ENCODE results near the gene CHAC1.

DNA sequence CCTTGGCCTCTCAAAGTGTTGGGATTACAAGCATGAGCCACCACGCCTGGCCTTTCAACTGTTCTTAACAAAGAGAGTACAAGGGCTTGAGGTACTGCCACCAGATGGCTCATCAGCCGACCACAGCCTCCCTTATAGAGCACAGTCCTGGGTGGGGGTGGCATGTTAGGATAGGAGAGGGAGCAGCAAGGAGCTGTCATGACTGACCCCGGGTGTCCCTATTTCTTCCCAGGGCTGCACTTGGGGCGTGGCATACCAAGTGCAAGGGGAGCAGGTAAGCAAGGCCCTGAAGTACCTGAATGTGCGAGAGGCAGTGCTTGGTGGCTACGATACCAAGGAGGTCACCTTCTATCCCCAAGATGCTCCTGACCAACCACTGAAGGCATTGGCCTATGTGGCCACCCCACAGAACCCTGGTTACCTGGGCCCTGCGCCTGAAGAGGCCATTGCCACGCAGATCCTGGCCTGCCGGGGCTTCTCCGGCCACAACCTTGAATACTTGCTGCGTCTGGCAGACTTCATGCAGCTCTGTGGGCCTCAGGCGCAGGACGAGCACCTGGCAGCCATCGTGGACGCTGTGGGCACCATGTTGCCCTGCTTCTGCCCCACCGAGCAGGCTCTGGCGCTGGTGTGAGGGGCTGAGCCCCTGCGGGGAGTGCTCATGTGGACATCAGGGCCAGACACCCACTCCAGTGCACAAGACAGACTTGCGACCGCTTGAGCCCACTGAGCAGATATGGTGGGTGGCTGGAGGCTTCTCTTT lies 2.1 kb downstream of the CHAC1 start:
- TF ChIP-seq, protein P1, sequence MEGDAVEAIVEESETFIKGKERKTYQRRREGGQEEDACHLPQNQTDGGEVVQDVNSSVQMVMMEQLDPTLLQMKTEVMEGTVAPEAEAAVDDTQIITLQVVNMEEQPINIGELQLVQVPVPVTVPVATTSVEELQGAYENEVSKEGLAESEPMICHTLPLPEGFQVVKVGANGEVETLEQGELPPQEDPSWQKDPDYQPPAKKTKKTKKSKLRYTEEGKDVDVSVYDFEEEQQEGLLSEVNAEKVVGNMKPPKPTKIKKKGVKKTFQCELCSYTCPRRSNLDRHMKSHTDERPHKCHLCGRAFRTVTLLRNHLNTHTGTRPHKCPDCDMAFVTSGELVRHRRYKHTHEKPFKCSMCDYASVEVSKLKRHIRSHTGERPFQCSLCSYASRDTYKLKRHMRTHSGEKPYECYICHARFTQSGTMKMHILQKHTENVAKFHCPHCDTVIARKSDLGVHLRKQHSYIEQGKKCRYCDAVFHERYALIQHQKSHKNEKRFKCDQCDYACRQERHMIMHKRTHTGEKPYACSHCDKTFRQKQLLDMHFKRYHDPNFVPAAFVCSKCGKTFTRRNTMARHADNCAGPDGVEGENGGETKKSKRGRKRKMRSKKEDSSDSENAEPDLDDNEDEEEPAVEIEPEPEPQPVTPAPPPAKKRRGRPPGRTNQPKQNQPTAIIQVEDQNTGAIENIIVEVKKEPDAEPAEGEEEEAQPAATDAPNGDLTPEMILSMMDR (IDR thresholded peaks at IDR 0.05; ENCODE audit: insufficient read depth, low read length, poor library complexity, severe bottlenecking), result no peak
- TF ChIP-seq EZH2phosphoT487 (conservative IDR thresholded peaks at IDR 0.05; ENCODE audit: low read length), result no peak
